Neural progenitor cell (in vitro differentiated cells): ENCODE results near the gene FANCC.

ENCODE experiments used
- CTCF ChIP-seq: fragments of 200-600 bp; sonication (generic); IDR thresholded peaks from 2 replicates; pipeline ENCODE4 v1.5.1; 2017; ENCODE audit warnings: antibody characterized with exemption, mild to moderate bottlenecking
- EZH2 ChIP-seq: fragments of 200-600 bp; sonication (generic); IDR thresholded peaks from 2 replicates; pipeline ENCODE4 v1.6.1; 2017; ENCODE audit warnings: antibody characterized with exemption, mild to moderate bottlenecking, moderate library complexity
- EZH2phosphoT487 ChIP-seq: fragments of 200-600 bp; sonication (generic); IDR thresholded peaks from 2 replicates; pipeline ENCODE4 v1.6.1; 2017; ENCODE audit warnings: antibody characterized with exemption

DNA sequence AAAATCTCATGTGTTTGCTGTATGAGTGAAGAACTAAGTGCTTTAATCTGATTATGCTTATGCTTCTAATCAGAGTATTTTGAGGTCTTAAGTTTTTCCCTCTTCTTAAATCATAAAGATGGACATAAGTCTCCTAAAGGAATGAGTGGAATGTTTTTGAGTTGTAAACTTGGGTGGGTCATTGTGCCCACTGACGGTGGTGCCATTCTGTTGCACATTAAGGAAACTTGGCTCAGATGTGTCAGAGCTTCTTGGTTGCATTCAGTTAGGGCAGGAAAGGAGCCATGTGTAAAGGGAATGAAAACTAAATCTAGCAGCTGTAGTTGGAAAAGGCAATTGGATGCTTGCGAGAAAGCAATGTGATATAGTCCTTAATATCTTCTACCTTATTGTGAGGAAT is 256.6 kb downstream of the FANCC start:
- TF ChIP-seq EZH2 (no peak), CTCF (no peak), EZH2phosphoT487 (no peak)
